ENCODE data around the gene ATG7.

ATG7 gene

DNA sequence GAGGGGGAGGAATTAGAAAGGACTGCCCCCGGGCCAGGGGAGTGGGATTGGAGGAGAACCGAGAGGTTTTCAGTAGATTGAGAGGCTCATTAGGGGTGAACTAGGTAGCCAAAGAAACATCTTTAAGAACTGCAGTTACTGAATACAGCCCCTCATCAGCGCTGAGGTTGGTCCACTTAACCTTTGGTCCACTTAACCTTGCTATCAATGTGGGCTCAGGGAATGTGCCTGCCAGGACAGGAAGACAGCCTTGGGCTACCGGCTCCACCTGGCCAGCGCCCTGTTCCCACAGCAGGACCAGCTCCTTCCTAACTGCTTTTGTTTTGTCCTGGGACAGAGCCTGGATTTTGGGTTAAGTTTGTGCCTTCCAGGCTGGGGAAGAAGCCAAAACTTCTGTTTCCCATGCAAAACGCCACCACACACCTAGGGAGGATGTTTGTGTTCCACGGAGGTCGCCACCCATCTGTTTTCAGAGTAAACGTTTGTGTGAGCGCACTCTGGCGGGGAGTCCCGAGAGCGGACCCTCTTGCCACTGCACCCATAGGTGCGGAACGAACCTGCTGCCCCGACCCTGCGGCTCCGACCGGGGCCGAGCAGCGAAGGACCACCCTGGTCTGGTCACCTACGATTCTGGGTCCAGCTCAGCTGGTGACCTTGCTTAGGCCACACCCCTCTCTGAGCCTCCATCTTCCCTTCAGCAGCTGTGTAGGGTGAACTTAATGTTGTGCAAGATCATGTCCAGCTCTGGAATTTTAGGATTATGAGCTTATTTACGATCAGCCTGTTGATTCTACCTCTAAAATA lies 264.1 kb downstream of the ATG7 start:
- Mint-ChIP-seq H3K4me1 (no peaks in the 10 kb centered on the region), H3K36me3 (no peaks in the 10 kb centered on the region), H3K9me3 (no peaks in the 10 kb centered on the region), H3K4me3 (no peak overlapping the region), H3K27me3 (no peaks in the 10 kb centered on the region), H3K27ac (no peak overlapping the region)
- no peak for DNase-seq
- CTCF ChIA-PET: no interaction called here

- no peak overlapping the region for H3K27ac Mint-ChIP-seq
- no peaks in the 10 kb centered on the region for H3K9me3 Mint-ChIP-seq
- H3K4me1 Mint-ChIP-seq: no peaks in the 10 kb centered on the region
- DNase-seq: no peak
- H3K27me3 Mint-ChIP-seq: no peaks in the 10 kb centered on the region
- H3K4me3 Mint-ChIP-seq: no peak overlapping the region
- no peaks in the 10 kb centered on the region for H3K36me3 Mint-ChIP-seq
- CTCF ChIA-PET: no interaction called here
Observed at GRCh38 chr3:11536936-11537612, 264.9 kb downstream of the ATG7 start.

GRCh38 chr3:11538581-11538980 lies 266.4 kb downstream of the ATG7 start:
- H3K27me3 Mint-ChIP-seq: no peaks in the 10 kb centered on the region

DNA sequence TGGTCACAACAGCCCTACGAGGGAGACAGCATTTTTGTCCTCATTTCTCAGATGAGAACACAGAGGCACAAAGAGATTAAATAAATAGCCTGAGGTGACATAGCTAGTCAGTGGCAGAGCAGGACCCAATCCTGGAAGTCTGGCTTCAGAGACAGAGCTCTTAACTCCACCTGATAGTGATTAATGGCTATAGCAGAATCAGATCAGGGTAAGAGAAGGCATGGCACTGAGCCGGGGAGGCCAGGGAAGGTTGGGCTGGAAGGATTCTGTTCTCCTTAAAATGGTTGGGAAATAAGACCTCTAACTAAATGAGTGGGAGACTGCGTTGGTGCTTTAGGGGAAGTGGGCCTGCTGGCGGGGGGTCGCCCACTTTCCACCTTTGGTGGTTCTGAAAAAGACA lies 267.0 kb downstream of the ATG7 start:
- Mint-ChIP-seq H3K27me3 (no peaks in the 10 kb centered on the region), H3K4me1 (no peaks in the 10 kb centered on the region), H3K36me3 (no peaks in the 10 kb centered on the region), H3K4me3 (no peak overlapping the region), H3K9me3 (no peaks in the 10 kb centered on the region), H3K27ac (no peak overlapping the region)
- no peak for DNase-seq
- CTCF ChIA-PET: no interaction called here

More at GRCh38 chr3:11538581-11538980, 266.4 kb downstream of the ATG7 start:
- no peaks in the 10 kb centered on the region for H3K9me3 Mint-ChIP-seq
- DNase-seq: no peak
- no peaks in the 10 kb centered on the region for H3K4me1 Mint-ChIP-seq
- H3K27ac Mint-ChIP-seq: no peak overlapping the region
- H3K4me3 Mint-ChIP-seq: no peak overlapping the region
- CTCF ChIA-PET: no interaction called here
- no peaks in the 10 kb centered on the region for H3K36me3 Mint-ChIP-seq

- Mint-ChIP-seq H3K36me3 (no peaks in the 10 kb centered on the region), H3K4me1 (no peaks in the 10 kb centered on the region), H3K4me3 (no peak overlapping the region), H3K27me3 (no peaks in the 10 kb centered on the region), H3K9me3 (no peaks in the 10 kb centered on the region), H3K27ac (no peak overlapping the region)
- no peak for DNase-seq
- CTCF ChIA-PET: no interaction called here
Observed at GRCh38 chr3:11539677-11540076, 267.5 kb downstream of the ATG7 start.

DNA sequence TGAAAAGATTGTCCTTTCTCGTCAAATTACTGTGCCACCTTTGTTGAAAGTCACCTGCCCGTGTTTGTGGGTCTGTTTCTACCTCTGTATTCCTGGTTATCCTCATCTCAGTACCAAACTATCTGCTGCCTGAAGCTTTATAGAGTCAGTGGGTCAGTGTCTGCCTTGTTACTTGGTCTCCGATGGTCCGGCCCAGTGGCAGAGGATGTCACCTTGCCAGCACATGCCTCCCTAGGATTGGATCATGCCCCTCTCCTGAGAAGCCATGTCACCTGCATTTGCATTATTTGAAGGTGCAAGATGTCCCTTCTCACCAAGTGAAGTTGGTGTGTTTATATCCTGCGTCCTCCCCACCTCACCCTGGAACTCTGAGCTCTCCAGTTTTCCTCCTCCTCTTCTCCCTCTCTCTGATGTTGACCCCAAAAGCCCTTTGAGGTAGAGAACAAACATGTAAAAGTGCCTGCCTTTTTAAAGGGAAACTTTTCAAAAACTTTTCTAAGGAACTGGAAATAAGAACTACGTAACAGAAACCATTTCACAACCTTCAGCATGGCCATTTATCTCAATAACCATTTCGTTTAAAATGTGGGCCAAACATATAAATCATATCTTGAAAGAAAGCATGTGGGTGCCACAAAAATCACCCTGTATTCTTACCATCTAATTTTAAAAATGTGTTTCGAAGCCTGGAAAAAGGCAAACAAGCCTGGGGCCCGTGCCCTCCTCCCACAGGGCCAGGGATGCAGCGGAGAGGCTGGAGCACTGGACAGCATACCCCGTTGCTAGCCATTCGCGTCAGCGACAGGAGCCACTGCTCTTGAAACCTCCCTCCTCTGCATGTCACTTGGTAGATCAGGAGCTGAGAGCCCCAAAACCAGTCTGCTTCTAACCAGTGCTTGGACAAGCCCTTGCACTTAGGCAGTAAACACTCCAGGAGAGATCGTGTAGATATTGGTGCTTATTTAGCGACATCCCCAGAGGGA lies 269.4 kb downstream of the ATG7 start:
- no peaks in the 10 kb centered on the region for H3K9me3 Mint-ChIP-seq
- H3K27me3 Mint-ChIP-seq: no peaks in the 10 kb centered on the region
- no peaks in the 10 kb centered on the region for H3K4me1 Mint-ChIP-seq
- no peak overlapping the region for H3K4me3 Mint-ChIP-seq
- CTCF ChIA-PET: no interaction called here
- DNase-seq: no peak
- H3K36me3 Mint-ChIP-seq: no peaks in the 10 kb centered on the region
- H3K27ac Mint-ChIP-seq: no peak overlapping the region

DNA sequence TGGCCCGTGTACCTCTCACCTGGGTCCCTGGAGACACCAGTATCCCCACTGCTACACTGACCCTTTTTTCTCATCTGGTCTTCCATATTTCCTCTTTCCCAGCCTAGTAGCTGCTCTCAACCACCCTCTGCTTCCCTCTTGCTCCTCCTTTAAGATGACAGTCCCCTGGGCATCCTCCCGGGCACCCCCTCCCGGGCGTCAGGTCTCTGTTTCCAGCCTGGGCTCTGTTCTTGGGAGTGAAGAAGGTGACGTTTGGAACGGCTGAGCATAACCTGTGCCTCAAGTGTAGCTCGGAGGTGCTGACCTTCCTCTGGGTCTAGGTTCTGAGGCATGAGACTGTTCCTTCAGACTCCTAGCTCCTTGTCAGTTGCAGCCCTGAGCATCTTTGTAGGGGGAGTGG lies 270.4 kb downstream of the ATG7 start:
- Mint-ChIP-seq H3K27ac (no peak overlapping the region), H3K4me1 (no peaks in the 10 kb centered on the region), H3K9me3 (no peaks in the 10 kb centered on the region), H3K4me3 (no peak overlapping the region), H3K27me3 (no peaks in the 10 kb centered on the region), H3K36me3 (no peaks in the 10 kb centered on the region)
- CTCF ChIA-PET: no interaction called here
- DNase-seq: no peak

- H3K36me3 Mint-ChIP-seq: no peaks in the 10 kb centered on the region
- H3K9me3 Mint-ChIP-seq: no peaks in the 10 kb centered on the region
- H3K27ac Mint-ChIP-seq: no peak overlapping the region
- no peak for DNase-seq
- H3K4me1 Mint-ChIP-seq: no peaks in the 10 kb centered on the region
- H3K27me3 Mint-ChIP-seq: no peaks in the 10 kb centered on the region
- H3K4me3 Mint-ChIP-seq: no peak overlapping the region
- CTCF ChIA-PET: no interaction called here
Observed at GRCh38 chr3:11543141-11543947, 271.1 kb downstream of the ATG7 start.

- no peaks in the 10 kb centered on the region for H3K9me3 Mint-ChIP-seq
- CTCF ChIA-PET: no interaction called here
- H3K36me3 Mint-ChIP-seq: no peaks in the 10 kb centered on the region
- H3K27me3 Mint-ChIP-seq: no peaks in the 10 kb centered on the region
- H3K27ac Mint-ChIP-seq: no peak overlapping the region
- no peak overlapping the region for H3K4me3 Mint-ChIP-seq
- no peaks in the 10 kb centered on the region for H3K4me1 Mint-ChIP-seq
- no peak for DNase-seq
Observed at GRCh38 chr3:11543948-11544387, 271.8 kb downstream of the ATG7 start.

DNA sequence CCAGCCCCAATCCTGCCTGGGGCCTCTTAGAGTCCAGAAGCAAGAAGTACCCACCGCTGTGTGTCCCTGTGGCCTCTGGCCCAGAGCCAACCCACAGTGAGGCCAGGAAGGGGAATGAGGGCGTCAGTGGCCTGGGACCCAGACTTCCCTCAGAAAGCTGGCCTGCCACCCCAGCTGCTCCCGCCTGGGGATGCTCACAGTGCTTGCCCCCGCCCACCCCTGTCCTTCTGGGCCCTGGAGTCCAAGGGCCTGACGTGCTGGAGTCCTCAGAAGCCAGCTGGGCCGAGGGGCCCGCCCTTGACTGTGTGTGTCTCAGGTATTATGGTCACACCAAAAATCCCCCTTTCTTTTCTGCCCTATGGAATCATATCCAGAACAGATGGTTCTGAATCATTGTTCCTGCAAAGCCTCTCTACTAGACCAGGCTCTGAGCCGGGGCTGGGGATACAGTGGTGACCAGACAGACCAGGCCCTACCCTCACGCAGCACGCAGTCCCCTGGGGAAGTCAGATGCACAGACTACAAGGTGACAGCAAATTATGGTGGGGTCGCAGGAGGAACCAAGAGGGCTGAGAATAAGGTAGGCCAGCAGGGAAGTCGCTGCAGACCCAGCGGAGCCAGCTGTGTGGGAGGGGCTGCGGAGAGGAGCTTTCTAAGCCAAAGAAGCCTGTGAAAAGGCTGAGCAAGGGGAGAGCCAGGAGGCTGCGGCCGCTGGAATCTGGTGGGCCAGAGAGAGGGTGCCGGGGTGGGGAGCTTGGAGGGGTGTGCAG lies 272.4 kb downstream of the ATG7 start:
- Mint-ChIP-seq H3K9me3 (no peaks in the 10 kb centered on the region), H3K27me3 (no peaks in the 10 kb centered on the region), H3K4me3 (no peak overlapping the region), H3K4me1 (no peaks in the 10 kb centered on the region), H3K27ac (no peak overlapping the region), H3K36me3 (peaks cover 2% of the 10 kb centered on the region)
- DNase-seq: no peak
- CTCF ChIA-PET: no interaction called here

- no peak for DNase-seq
- Mint-ChIP-seq H3K4me1 (no peaks in the 10 kb centered on the region), H3K9me3 (no peaks in the 10 kb centered on the region), H3K4me3 (no peak overlapping the region), H3K36me3 (peaks cover 2% of the 10 kb centered on the region), H3K27ac (peak overlapping the region; percentile 58), H3K27me3 (no peaks in the 10 kb centered on the region)
- CTCF ChIA-PET: no interaction called here
Observed at GRCh38 chr3:11545186-11545851, 273.1 kb downstream of the ATG7 start.

DNA sequence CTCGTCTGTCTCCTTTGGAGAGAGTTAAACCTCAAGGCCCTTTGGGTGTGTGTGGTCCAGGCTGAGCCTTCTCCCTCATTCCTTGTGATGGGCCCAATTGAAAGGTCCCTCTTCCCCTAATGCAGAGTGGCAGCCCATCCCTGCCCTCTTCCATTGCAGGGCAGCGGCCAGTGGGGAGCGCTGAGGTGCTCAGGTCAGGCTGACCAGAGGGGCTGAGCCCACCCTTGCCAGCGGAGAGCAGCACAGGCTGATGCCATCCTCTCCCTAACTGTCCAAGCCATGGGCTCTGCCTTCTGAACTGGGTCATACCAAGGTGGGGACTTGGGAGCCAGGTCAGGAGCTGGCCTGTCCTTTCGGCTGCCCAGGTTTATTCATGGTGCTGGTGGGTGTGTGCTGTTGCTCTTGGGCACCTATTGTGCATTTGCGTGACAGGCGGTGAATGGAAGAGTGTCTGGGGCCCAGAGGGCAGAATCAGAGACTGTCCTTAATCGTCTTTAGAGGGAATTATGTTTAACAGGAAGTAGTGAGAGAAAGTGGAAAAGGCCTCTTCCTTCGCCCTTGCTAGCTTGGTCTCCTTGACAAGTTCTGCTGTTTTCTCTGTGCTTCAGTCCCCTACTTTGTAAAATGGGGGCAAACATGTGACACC lies 274.6 kb downstream of the ATG7 start:
- H3K27ac Mint-ChIP-seq: no peak overlapping the region
- CTCF ChIA-PET: no interaction called here
- no peaks in the 10 kb centered on the region for H3K27me3 Mint-ChIP-seq
- no peak overlapping the region for H3K4me3 Mint-ChIP-seq
- no peaks in the 10 kb centered on the region for H3K9me3 Mint-ChIP-seq
- H3K36me3 Mint-ChIP-seq: peaks cover 4% of the 10 kb centered on the region
- no peak for DNase-seq
- H3K4me1 Mint-ChIP-seq: peaks cover 3% of the 10 kb centered on the region

Measured in activated naive CD4-positive, alpha-beta T cell treated with anti-CD3 and anti-CD28 coated beads, Interleukin-2, amount 10 ng/mL, durations not matched to agents 7 days and 5 days (primary cell).